ENCODE results near the gene HNF1B.

HNF1B gene

GRCh38 chr17:37735165-37735564 lies 9.7 kb downstream of the HNF1B start:
- DNase-seq (ENCODE audit: low read depth) = no peak

- DNase-seq (ENCODE audit: low read depth) = no peak
Measured at GRCh38 chr17:37732316-37732715, 12.5 kb downstream of the HNF1B start.

DNA sequence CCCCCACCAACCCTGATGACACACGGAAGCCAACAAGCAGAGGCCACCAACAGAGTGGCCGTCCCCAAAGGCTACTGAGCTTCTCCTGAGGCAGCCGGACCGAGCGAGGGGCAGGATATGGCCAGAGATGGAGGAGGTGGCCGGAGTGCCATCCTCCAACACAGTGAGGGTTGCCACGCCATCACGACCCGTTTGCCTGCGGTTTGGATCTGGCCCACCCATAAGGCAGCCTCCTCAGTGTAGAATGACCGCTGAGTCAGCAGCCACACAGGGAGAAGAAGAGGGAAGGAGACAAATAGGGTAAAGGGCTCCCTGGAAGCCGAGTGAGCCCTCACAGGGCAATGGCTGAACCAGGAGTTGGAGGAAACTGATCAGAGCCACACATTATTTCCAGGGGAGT lies 13.8 kb downstream of the HNF1B start:
- no peak for DNase-seq (ENCODE audit: low read depth)

DNA sequence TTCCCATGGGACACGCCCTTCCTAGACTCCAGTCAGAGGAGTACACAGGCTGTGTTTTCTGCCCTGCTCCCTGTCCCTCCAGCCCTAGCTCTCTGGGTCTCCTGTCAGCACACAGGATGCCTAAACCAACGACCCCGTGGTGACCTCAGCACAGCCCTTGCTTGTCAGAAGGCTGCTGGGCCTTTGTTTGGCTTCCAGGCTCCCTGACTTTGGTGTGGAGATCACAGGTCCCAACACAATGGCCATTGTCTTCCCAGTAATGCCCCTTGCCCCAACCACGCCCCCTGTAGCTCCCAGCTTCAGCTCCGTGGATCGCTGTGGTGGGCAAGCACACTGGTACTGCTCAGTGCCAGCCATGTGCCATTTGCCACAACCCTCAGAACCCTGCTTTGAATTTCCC lies 15.0 kb downstream of the HNF1B start:
- no peak for DNase-seq (ENCODE audit: low read depth)

- no peak for DNase-seq (ENCODE audit: low read depth)
Measured at GRCh38 chr17:37726891-37727675, 17.8 kb downstream of the HNF1B start.

DNA sequence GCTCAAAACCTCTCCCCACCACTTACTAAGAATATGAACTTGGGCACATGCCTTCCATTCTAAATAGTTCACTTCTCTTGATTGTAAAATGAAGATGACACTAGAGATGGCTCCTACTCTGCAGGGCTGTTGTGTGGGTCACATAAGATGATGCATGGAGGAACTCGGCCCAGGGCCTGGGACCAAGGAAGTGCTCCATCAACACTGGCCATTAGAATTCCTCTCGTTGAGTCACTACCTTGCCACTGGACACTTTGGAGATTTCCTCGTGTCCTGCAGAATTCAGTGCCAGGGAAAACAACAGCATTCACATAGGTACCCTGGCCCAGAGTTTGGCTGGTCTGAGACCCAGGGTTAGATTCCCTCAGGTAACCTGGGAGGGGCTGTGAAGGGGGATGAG lies 18.6 kb downstream of the HNF1B start:
- DNase-seq (ENCODE audit: low read depth) = no peak

DNA sequence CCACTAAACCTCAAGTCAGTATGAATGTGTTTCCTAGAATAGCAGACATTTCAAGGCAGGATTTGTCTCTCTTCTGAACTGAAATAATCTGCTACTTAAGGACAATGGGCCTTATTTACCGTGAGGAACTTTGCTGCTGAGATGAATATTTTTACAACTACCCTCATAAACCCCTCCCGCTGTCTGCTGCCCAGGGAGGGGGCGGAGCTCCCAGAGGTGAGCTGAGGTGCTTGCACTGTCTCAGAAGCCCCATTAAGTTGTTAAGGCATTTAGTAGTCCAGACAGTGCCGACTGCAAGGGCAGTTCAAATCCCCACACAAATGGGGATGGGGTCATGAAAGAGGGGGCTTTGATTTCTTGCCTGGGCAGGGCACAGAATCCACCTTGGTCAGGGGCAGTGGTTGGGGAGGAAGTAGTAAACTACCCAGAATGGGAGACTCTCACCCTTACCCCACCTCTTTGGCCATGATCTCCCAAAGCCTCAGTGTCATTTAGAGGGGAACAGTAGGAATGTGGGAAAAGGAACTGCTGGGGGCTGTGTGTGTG lies 19.2 kb downstream of the HNF1B start:
- DNase-seq (ENCODE audit: low read depth) = no peak

GRCh38 chr17:37725021-37725595 lies 19.8 kb downstream of the HNF1B start:
- DNase-seq (ENCODE audit: low read depth) = no peak

DNA sequence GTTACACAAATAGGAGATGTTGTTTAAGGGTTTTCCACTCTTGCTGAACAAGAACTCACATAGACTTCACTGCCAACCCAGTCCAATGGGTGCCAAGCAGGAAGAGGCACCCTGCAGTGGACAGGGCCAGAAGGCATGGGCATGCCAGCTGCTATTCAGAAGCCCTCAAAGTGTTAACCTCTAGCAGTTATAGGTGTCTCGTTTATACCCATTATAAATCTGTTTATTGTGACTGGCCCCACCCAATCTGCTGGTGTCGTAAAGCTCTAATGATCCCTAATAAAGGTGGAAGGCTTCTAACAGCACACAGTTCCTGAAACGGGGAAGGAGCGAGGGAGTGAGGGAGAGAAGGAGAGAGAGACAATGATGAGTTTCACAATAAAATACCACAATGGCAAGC lies 23.9 kb downstream of the HNF1B start:
- DNase-seq (ENCODE audit: low read depth) = no peak

- DNase-seq (ENCODE audit: low read depth) = no peak
Measured at GRCh38 chr17:37719866-37720265, 25.0 kb downstream of the HNF1B start.

DNA sequence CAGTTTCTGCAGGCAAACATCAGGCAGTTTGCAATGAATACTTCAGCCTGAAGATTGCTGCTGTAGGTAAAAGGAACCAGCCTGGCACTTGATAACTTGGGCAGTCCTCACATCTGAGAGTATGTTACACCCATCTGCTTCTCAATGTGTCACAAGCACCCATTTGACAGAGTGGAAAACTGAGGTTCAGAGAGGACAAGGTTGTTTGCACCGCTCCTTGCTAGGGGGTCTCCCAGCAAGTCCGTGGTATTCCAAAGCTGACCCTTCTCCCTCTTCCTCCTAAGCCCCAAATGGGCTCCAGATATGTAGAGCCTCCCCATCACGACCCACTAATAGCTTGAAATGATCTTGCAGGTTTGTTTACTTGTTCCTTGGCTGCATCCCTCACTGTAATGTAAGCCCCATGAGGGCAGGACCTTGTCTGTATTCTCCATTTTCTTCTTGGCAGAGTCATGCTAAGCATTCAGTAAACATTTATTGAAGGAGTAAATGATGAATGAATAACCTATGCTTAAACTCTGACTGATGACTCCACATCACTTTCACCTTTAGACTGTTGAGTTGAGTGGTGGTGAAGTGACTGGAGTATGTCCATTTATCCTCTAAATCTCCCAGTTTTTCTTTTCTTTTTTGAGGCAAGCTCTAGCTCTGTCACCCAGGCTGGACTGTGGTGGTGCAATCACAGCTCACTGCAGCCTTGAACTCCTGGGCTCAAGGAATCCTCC lies 26.4 kb downstream of the HNF1B start:
- DNase-seq (ENCODE audit: low read depth) = no peak

- DNase-seq (ENCODE audit: low read depth) = no peak
Measured at GRCh38 chr17:37717627-37718323, 27.1 kb downstream of the HNF1B start.

- DNase-seq (ENCODE audit: low read depth) = no peak
Measured at GRCh38 chr17:37714897-37715296, 30.0 kb downstream of the HNF1B start.

GRCh38 chr17:37713624-37714023 lies 31.2 kb downstream of the HNF1B start:
- DNase-seq (ENCODE audit: low read depth) = no peak

- no peak for DNase-seq (ENCODE audit: low read depth)
Measured at GRCh38 chr17:37713028-37713431, 31.8 kb downstream of the HNF1B start.

GRCh38 chr17:37711113-37711512 lies 33.7 kb downstream of the HNF1B start:
- DNase-seq (ENCODE audit: low read depth) = no peak

GRCh38 chr17:37710344-37710886 lies 34.4 kb downstream of the HNF1B start:
- DNase-seq (ENCODE audit: low read depth) = no peak

GRCh38 chr17:37708616-37709212 lies 36.1 kb downstream of the HNF1B start:
- DNase-seq (ENCODE audit: low read depth) = no peak

GRCh38 chr17:37708008-37708615 lies 36.7 kb downstream of the HNF1B start:
- DNase-seq (ENCODE audit: low read depth) = no peak

DNA sequence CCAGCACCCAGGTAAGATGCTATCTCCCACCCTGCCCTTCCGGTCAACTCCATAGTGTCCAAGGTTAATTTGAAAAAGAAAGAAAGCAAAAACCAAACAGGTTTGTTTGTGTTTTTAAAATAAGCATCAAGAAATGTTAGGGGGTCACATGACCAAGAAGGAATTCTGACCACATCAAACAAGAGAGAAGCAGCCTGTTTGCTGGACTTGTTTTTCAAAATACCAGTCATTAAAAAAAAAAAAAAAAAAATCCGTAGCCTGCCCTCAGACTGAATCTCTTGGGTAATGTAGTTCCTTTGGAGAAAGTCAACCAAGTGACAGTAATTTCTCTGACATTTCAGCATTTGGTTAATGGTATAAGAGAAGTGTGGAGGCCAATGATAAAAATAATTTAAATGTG lies 38.4 kb downstream of the HNF1B start:
- DNase-seq (ENCODE audit: low read depth) = no peak

DNA sequence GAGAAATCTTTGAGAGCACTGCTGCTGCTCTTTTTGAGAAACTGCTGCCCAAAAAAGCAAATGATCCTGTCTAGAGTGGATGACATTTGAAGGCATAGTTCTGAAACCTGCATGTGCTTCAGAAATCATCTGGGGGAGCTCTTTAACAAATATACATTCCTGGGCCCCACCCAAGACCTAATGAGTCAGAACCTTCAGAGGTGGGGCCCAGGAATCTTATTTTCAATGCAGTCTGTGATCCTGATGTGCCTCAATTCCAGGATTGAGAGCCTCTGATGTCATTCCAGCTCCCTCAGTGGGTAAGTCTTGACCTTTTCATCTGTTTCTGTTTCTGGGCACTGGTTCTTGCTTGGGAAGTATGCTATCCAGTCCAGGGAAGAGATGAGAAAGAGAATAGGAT lies 42.3 kb downstream of the HNF1B start:
- DNase-seq (ENCODE audit: low read depth) = no peak
